HepG2 (cell line): ENCODE measurements around the gene SASH1.
"Not testable (repeated sequence)": the region's sequence is repeated elsewhere in the genome, so short reads cannot be mapped to it uniquely, and the experiment has no call there.

Experiments
- FOXA1 ChIP-seq, 2 experiments: fragments of 450-650 bp in 1 of 2; sonication (generic) in 1 of 2; formaldehyde crosslinking in 1 of 2; IDR thresholded peaks; 2 replicates each; pipeline versions ENCODE4 v1.4.0 to v1.6.1; 2016 to 2020; ENCODE audit warnings: missing genetic modification reagents in 1 of 2
- KLF16 ChIP-seq, 2 experiments: sonication (generic) in 1 of 2; formaldehyde crosslinking in 1 of 2; IDR thresholded peaks; 2 replicates each; pipeline versions ENCODE4 v1.6.1 to v1.8.0; 2016 to 2023; ENCODE audit warnings: missing genetic modification reagents in 2 of 2, missing compliant biosample characterization in 1 of 2
- NFRKB ChIP-seq: fragments of 450-650 bp; IDR thresholded peaks from 2 replicates; pipeline ENCODE4 v1.6.1; 2017
- POLR2AphosphoS2 ChIP-seq: IDR thresholded peaks from 2 replicates; pipeline ENCODE4 v1.6.1; 2011; ENCODE audit warnings: low read depth, low read length, improper control_type of control experiment
- RAD21 ChIP-seq: fragments of 450-650 bp; formaldehyde crosslinking; IDR thresholded peaks from 2 replicates; pipeline ENCODE4 v1.5.0; 2020; ENCODE audit warnings: mild to moderate bottlenecking
- ZKSCAN1 ChIP-seq: fragments of 150-350 bp; IDR thresholded peaks from 2 replicates; pipeline ENCODE4 v1.6.1; 2014; ENCODE audit warnings: low read length
- ZNF136 ChIP-seq: sonication (generic); formaldehyde crosslinking; IDR thresholded peaks from 2 replicates; pipeline ENCODE4 v1.8.1; 2022; ENCODE audit warnings: low read depth, mild to moderate bottlenecking, moderate library complexity, missing genetic modification reagents
- TF ChIP-seq, protein P1 (sequence below): IDR thresholded peaks from 2 replicates; pipeline ENCODE4 v1.6.1; 2018; ENCODE audit warnings: missing genetic modification reagents, mild to moderate bottlenecking, missing compliant biosample characterization
- TF ChIP-seq, protein P2 (sequence below): sonication (generic); formaldehyde crosslinking; IDR thresholded peaks from 2 replicates; pipeline ENCODE4 v1.5.0; 2020; ENCODE audit warnings: mild to moderate bottlenecking, missing genetic modification reagents, moderate library complexity

DNA sequence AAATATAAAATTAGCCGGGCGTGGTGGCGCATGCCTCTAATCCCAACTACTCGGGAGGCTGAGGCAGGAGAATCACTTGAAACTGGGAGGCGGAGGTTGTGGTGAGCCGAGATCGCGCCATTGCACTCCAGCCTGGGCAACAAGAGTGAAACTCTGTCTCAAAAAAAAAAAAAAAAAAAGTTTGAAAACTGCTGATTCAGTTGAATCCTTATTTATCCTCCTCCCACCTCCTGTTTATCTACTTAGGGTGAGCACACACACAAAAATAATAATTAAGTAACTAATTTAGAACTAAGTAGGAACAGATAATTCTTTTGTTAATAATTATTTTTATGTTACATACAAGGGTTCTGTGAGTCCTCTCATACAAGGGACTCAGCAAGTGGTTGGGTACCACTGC is 49.5 kb downstream of the SASH1 start:
- TF ChIP-seq, protein P1, sequence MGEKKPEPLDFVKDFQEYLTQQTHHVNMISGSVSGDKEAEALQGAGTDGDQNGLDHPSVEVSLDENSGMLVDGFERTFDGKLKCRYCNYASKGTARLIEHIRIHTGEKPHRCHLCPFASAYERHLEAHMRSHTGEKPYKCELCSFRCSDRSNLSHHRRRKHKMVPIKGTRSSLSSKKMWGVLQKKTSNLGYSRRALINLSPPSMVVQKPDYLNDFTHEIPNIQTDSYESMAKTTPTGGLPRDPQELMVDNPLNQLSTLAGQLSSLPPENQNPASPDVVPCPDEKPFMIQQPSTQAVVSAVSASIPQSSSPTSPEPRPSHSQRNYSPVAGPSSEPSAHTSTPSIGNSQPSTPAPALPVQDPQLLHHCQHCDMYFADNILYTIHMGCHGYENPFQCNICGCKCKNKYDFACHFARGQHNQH = not testable (repeated sequence)
- TF ChIP-seq ZKSCAN1; NFRKB; KLF16 (CRISPR knock-in tag; IDR thresholded peaks at IDR 0.05); FOXA1 (IDR thresholded peaks at IDR 0.05); FOXA1 (CRISPR knock-in tag; IDR thresholded peaks at IDR 0.05); ZNF136; POLR2AphosphoS2; RAD21 (CRISPR knock-in tag): not testable (repeated sequence)
- TF ChIP-seq, protein P2, sequence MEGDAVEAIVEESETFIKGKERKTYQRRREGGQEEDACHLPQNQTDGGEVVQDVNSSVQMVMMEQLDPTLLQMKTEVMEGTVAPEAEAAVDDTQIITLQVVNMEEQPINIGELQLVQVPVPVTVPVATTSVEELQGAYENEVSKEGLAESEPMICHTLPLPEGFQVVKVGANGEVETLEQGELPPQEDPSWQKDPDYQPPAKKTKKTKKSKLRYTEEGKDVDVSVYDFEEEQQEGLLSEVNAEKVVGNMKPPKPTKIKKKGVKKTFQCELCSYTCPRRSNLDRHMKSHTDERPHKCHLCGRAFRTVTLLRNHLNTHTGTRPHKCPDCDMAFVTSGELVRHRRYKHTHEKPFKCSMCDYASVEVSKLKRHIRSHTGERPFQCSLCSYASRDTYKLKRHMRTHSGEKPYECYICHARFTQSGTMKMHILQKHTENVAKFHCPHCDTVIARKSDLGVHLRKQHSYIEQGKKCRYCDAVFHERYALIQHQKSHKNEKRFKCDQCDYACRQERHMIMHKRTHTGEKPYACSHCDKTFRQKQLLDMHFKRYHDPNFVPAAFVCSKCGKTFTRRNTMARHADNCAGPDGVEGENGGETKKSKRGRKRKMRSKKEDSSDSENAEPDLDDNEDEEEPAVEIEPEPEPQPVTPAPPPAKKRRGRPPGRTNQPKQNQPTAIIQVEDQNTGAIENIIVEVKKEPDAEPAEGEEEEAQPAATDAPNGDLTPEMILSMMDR (CRISPR knock-in tag) = not testable (repeated sequence)
